Activated CD4-positive, CD25-positive, alpha-beta regulatory T cell treated with anti-CD3 and anti-CD28 coated beads, Interleukin-2, amount 50 U/mL, for 16 hours (primary cell): ENCODE measurements around the gene NTRK3.
"Not testable (repeated sequence)": the region's sequence is repeated elsewhere in the genome, so short reads cannot be mapped to it uniquely, and the experiment has no call there.

Experiments
- DNase-seq: peaks from one replicate; pipeline ENCODE4 v3.0.0-alpha.2; 2020; ENCODE audit warnings: low read depth, low spot score

NTRK3 gene

DNA sequence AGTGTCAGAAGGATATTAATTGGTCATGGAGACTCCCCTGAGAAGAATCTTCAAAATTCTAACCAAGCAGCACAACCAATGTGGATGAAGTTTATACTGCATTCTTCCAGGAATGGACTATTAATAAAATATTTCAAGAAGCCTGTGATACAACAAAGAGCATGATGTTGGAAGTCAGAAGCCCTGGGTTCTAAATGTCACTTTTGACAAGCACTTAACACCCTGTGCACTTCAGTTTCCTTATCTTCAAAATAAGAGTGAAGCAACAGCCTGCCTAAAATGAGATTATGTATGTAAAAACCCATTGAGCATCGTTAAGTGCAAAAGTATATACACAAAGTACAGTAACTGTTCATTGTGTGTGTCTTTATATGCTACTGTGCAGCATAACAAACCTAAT, 369.4 kb downstream of the NTRK3 start:
- no peak for DNase-seq

DNA sequence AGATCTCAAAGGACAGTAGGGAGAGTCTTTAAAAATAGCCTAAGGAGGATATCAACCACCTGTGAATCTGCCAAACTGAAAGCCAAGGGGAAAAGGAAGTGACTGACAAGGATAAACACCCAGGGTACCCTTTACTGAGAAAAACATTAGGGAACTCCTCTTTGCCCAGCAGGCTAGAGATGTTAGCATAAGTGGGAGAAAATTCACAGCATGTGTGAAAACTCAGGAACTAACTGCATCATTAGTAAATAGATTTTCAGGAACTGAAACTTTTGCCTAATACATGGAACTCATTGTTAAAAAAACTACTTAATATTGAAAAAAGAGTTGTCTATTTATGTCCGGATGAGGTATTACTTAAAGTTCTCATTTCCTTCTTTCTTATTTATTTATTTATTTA, 375.5 kb downstream of the NTRK3 start:
- no peak for DNase-seq

DNA sequence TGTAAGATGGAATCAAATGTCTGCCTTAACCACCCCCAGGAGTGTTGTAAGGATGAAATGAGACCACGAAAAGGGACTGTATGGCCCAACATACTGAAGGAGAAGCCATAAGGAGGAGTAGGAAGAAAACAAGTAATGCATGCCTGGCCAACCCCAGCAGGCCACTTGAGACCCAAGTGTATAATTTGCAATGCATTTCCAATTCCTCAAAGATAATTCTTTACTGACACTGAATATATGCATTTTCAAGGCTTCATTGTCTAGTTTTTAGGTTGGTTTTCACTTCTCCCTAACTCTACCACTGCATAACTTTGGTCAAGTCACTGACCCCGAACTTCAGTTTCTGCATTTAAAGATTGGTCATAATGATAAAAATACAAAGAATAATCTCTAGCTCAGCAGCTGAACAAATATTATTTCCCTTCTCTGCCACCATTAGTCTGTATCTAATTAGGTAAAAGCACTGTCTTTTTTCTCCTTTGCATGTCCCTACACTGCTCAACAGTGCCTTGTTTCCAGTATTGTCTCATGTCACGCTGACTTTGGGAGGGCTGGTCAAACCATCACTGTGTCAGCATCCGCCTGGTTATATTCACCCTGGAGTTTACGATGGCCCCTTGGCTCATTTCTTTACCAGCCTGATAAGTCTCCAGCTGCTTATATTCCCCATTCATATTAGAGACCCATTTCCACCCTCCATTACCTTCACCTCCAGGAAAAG, 378.6 kb downstream of the NTRK3 start:
- no peak for DNase-seq

DNA sequence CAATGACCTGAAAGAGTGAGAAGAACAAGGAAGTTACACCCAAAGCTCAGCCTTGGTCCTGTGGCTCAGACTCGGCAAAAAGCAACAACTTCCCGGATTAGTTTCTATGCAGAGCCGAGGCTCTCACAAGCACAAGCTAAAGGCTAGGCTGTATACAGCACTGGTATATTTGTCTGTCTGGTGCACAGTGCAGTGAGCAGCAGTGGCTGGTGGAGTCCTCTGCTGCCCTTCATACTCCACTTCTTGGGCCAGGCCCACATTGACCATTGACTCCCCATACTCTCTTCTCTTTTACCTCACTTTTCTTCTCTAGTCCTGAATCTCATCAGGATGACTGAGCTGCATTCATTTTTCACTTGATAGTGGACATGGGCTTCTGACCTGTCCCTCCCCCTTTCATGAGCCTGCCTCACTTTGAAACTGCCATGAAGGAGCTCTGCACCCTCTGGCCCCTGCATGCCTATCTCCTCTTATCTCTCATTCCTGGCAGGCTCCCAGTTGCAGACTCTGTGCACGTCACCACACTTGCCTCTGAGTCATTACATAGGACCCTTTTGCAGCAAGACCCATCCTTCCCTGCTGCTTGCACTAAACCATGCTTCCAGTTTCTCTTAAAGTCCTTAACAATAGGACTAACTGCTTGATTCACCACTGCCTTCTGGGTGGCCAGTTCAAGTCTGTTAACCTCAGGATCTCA, 379.3 kb downstream of the NTRK3 start:
- no peak for DNase-seq

DNA sequence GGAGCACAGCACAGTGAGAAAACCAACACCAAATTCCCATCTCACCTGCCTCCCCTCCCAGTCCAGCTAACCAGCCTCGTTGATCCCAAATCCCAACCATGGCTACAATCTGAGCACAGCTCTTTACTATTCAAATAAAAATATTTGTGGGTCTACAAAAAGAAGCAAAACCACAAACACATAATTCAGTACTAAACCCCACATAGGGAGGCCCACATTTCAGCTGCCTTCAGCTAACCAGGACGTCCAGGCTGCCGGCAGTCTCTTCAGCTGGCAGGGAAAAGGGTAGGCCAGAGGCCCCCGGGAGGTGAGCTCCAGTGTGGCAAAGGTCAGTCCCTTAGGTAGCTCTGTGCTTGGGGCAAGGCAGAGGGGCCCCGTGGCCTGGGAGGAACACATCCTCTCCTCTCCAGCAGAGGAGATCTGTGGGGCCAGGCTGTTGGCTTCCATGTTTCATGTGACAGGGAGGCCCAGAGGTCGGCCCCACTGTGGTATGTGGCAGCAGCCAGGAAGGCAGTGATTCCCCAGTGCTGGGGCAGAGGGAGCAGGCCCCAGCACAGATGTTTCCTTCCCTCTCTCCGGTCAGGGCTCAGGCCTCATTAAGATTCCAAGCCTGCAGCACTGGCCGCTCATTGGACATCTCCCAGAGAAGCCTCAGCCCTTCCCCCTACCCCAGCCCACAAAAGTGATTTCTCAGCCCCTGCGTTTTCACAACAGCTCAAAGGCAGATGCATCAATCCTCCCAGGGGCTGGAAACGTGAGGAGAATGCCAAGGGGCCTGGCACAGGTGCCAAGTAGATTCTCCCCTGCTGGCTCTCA, 381.4 kb downstream of the NTRK3 start:
- DNase-seq = no peak

DNA sequence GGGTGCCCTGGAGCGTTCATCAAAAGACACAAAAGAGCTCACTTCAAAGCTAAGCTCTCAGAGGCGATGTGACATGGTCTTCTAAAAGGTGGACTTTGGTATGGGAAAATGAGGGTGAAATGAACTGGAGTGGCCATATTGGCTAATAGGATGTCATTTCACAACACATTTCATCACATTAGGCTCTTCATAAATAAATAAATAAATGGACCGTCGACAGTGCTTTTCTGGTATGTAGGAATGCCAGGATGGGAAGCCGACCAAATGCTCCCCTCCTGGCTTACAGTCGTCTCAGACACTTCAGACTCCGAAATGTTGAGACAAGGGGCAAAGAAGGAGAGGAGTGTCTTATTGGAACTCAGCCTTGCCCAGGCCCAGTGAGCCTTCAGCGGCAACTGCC, 383.0 kb downstream of the NTRK3 start:
- DNase-seq = no peak

DNA sequence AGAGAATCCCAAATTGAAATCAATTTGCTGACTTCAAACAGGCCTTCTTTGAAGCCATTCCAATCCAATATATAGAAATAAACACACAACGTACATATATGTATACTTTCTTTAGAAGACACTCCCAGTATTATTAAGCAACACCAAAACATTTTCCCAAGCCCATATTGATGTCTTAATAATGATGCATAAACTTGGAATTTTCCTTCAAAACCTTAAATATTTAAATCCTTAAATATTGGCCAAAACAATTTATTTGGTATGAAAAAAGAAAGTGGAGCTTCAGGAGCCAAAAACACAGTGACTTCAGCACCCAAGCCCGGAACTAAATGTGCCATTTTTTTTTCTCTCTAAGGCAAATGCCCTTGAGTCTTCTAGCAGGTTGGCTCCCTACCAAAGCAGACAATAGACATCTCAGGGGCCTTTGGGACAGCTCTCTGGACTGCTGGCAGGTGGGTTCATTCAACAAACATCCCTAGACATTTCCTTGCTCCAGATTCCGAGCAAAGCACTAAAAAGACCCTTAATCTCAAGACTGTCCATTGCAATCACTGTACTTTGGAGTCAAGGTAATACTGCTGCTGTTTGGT, 384.7 kb downstream of the NTRK3 start:
- no peak for DNase-seq

DNA sequence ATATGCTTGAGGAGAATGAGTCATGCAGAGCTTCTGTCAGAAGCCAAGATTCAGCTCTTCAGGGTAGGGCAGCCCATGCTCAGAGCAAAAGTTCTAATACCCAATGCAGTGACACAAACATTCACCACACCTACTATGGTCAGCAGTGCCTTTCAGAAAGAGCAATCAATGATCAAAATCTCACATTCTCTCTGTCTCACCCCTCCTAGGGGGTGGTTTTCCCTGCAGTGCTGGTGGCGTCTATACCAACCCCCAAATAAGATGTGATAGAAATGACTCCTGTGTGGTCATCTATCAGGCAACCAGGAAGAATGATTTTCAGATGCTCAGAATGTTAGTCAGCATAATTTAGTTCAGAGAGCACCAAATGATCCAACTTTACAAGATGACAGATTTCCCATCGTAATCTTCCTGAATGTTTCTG, 385.3 kb downstream of the NTRK3 start:
- no peak for DNase-seq

DNA sequence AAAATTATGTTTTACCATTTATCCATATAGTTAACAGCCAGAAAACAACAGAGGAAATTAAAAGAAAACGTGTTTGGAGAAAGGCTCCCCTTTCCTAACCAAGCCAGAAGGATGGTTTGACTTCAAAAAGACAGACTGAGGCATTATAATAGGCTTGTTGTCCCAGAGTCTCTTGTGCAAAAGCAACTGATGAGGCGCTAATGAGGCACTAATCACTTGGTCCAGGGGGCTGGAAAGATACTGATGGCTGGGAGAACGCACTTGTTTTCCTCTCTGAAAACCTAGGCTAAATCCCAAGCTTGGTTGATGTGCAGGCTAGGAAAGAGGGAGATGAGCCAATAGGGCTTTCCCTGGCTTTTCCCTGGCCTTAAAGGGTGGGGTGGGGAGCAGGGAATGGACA, 389.6 kb downstream of the NTRK3 start:
- DNase-seq = no peak

DNA sequence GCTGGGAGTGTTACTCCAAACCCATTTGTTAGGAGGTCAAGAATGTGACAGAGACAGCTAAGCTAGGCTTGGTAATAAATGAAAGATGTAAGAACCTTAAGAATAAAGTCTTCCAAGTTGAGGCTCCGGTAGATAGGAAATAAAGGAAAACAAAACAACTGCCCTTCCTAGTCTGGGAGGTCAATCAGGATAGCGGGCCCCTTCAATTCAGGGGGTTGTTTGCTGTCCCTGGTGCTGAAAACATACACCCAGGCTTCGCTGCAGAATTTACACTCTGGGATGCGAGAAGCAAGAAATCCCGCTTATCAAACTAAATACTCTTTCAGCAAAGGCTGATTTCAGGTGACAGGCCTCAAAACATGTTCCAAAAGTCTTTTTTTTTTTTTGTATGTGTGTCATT, 393.4 kb downstream of the NTRK3 start:
- no peak for DNase-seq

DNA sequence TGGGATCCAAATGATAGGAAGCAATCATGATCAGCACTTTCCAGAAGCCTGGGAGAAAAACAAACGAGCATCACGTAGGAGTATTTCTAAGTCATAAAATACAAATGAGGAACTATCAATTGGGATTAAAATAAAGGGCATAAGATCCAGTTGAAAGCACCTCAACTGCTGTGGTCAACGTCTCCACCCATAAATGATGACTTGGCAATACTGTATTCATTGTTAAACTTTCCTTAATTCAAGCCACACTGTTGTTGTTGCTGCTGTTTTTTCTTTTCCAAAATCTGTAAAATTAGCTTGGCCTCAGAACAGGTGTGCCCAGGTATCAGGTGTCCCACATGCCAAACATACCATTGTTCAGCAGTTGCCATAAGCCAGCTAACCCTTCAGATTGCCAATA, 395.8 kb downstream of the NTRK3 start:
- DNase-seq = no peak

DNA sequence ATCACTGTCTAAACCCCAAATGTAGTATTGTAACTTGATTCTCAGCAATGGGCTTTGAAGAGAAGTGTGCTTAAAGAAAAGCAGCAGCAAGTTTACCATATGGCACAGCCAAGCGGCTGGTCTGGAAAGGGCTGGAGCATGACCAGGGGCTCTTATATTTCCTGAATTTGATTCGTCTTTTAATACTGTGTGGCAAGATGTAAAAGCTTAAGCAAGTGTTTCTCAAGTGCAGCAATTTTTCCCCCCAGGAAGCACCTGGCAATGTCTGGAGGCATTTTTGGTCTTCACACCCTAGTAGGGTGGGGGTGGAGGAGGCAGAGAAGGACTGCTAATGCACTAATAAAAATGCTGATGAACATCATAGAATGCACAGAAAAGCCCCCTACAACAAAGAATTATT, 397.9 kb downstream of the NTRK3 start:
- DNase-seq = no peak

DNA sequence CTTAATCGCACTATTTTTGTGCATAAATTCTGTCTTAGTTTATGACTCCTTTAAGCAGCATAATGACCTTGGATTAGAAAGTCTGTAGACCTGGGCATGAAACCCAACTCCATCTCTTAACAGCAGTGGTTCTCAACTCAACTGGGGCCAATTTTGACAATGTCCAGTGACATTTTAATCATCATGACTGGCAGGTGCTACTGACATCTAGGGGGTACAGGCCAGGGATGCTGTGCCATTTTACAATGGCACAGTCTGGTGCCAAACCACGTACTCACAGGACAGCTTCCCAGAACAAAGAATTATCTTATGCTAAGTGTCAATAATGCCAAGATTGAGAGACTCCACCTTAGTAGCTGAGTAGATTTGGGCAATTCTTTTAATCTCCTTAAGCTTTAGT, 405.0 kb downstream of the NTRK3 start:
- no peak for DNase-seq

DNA sequence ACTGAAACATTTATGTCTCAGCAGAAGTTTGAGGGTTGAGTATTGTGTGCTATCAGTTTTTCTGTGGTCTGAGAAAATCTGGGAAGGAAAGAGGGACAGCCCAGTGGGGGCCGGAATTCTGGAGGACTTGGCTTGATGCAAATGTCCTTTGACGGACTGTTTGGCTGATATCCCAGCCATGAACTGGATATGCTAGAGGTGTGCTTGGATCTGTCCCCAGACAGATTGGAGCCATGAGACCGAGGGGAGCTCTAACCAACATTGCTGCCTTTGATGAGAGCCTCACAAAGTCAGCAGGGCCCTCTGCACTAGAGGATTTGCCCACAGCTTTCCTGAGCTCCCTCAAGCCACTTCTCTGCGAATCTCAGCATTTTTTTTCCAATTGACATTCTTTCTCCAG, 405.6 kb downstream of the NTRK3 start:
- no peak for DNase-seq

DNA sequence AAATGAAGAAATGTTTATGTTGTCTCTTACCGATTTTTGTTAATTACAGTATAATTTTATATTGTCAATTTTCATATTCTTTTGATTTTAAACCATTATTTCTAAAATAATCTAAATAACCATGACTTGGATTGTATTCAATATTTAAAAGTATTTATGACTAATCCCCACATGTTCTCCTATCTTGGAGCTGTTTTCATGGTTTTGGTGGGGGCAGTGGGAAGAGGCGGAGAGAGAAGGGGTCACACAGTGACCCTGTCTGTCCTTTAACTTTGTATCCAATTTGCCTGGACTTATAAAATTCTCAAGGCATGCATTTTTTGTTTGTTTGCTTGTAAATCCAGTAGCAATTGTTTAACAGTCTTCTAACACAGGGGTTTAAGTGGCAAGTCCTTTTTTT, 407.4 kb downstream of the NTRK3 start:
- DNase-seq = no peak

DNA sequence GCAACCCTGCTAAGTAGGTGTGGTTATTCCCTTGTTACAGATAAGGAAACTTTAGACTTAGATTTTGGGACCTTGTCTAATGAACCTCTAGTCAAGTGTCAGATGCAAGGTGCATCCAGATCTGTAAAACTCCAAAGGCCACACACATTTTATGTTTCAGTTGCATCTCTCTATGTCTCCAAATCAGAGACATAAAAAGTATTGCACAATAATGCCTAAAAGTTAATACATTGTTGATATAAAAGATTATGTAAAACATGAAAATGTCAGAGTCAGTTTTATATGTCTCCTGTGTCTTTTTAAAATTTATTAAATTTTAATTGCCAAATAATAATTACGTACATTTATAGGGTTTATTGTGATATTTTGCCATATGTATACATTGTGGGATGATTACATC, 408.5 kb downstream of the NTRK3 start:
- no peak for DNase-seq

DNA sequence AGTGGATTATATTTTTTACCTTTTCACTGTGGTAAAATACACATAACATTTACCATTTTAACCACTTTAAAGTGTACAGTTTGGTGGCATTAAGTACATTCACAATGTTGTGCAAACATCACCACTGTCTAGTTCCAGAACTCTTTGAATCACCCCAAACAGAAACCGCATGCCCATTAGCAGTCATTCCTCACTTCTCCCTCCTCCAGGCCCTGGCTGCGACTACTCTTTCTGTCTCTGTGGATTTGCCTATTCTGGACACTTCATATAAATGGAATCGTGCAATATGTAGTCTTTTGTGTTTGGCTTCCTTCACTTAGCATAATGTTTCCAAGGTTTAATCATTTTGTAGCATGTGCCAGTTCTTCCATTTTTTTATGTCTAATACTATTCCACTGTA, 409.8 kb downstream of the NTRK3 start:
- DNase-seq = no peak

DNA sequence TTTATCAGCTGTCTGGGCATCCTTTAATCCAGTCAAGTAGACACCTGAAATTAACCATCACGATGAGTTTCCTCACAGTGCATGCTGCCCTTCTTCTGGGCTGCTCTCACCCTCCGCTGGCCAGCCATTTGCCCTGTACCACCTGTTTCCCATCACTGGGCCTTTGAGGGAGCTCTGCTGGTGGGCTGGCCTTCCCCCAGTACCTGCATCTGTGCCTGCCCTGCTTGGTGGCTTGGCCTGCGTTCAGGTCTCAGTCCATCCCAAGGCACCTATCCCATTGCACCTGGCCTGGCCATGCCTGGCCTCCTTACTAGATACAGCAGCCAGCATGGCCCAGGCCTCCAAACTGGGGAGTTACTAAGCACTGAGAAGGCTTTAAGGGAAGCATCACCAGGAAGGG, 413.2 kb downstream of the NTRK3 start:
- no peak for DNase-seq

DNA sequence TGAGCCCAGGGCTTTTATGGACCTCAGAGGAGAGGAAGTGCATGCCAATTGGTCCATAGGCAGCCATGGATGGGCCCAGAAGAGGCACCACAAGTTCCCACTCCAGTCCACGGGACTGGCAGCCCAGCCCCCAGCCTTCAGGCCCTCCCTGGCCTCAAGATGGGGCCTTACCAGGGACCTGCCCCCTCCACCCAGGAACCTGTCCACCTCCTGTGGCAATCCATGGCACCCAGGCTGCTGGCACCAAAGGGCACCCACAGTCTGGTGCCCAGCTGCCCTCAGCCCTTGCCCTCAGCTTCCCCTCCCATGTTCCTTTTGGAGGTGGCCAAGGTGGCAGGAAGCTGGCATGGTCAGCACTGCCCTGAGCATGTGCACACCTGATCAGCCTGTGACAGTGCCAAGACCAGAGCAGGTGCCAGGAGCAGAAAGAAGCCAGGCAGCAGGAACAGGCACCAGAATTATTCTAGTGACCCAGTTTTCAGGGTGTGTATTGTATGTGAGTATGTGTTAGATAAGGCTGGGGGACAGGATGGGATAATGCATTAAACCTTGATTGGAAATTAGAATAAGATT, 415.0 kb downstream of the NTRK3 start:
- DNase-seq = no peak

DNA sequence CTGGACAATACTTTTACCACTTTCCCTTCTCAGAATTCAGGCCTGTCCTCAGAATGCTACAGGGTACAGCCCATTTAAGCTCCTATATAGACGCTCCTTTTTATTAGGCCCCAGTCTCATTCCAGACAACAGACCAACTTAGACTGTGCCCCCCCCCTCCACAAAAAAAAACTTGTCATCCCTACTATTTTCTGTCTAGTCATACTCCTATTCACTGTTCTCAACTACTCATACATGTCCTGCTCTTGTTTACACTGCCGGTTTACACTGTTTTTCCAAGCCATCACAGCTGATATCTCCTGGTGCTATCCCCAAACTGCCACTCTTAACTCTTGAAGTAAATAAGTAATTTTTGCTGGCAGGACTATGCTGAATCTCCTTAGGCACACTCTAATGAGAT, 420.7 kb downstream of the NTRK3 start:
- not testable (repeated sequence) for DNase-seq

DNA sequence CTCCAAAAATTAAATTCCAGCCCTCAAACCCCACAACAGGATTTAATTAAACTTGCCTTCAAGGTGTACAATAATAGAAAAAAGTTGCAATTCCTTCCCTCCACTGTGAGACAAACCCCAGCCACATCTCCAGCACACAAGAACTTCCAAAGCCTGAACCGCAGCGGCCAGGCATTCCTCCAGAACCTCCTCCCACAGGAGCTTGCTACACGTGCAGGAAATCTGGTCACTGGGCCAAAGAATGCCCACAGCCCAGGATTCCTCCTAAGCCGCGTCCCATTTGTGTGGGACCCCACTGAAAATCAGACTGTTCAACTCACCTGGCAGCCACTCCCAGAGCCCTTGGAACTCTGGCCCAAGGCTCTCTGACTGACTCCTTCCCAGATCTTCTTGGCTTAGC, 423.2 kb downstream of the NTRK3 start:
- DNase-seq = not testable (repeated sequence)
